Measurements from ENCODE around the gene MELTF. TPM values are rescaled to one million over a fixed set of nuclear protein-coding genes. Genes with fewer than 3 reads are reported as not detected.

MELTF gene
- total and polyA plus RNA-seq, 9 of the 15 experiments (the other 6 are each of a cell fraction or from before 2014, with no cell fraction given) = 0.35 to 10.5 (median 4.5) TPM

DNA sequence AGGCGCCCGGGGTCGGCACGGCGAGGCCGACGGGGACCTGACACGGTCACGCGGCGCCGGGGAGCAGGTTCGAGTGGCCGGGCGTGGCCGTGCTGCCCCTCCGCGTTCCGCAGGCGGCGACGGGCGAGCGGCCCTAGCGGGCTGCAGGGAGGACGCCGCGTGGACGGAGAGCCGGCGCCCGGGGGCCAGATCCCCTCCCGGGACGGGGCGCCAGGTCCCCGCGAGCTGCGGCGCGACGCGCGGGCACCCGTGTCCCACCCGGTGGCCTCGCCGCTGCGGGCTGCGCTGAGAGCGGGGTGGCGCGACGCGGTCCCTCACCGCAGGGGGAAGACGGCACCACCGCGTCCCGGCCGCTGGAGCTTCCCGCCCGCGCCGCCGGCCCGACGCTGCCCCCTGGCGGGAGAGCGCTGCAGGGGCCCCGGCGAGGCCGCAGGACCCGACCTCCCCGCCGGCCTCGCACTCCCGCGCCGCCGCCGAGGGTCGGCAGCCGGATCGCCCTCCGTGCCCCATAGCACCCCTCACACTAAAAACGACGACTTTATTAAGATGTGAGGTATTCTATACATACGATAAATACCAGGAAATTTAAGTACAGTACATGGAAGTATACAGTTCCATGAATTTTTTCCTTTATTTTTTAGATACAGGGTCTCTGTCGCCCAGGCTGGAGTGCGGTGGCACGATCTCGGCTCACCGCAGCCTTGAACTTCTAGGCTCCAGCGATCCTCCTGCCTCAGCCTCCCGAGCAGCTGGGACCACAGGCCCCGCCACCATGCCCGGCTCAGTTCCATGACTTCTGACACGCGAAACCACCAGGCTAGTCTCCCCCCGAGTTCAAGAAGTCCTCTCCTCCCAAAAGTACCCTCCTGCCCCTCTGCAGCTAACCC is 59.7 kb downstream of the MELTF start (continued):
- TF ChIP-seq, protein P1, sequence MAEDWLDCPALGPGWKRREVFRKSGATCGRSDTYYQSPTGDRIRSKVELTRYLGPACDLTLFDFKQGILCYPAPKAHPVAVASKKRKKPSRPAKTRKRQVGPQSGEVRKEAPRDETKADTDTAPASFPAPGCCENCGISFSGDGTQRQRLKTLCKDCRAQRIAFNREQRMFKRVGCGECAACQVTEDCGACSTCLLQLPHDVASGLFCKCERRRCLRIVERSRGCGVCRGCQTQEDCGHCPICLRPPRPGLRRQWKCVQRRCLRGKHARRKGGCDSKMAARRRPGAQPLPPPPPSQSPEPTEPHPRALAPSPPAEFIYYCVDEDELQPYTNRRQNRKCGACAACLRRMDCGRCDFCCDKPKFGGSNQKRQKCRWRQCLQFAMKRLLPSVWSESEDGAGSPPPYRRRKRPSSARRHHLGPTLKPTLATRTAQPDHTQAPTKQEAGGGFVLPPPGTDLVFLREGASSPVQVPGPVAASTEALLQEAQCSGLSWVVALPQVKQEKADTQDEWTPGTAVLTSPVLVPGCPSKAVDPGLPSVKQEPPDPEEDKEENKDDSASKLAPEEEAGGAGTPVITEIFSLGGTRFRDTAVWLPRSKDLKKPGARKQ (CRISPR knock-in tag; IDR thresholded peaks at IDR 0.05) = 0 out of 2 replicates have a peak, but pooled peaks have one; percentile 14
- TF ChIP-seq CREB3 (tag; conservative IDR thresholded peaks at IDR 0.05; ENCODE audit: low read depth) (no peak), ZNF79 (CRISPR knock-in tag; IDR thresholded peaks at IDR 0.05; ENCODE audit: low read depth) (no peak), SMARCA5 (IDR thresholded peaks at IDR 0.05) (no peak), MYBL2 (IDR thresholded peaks at IDR 0.05; ENCODE audit: low read depth) (no peak), MYBL2 (CRISPR knock-in tag; IDR thresholded peaks at IDR 0.05; ENCODE audit: borderline replicate concordance) (no peak), RBM39 (optimal IDR thresholded peaks at IDR 0.05; ENCODE audit: low read depth, low read length) (no peak), THRAP3 (IDR thresholded peaks at IDR 0.05; ENCODE audit: borderline replicate concordance) (no peak), CBFA2T2 (conservative IDR thresholded peaks at IDR 0.05) (no peak), ZNF696 (CRISPR knock-in tag; conservative IDR thresholded peaks at IDR 0.05) (no peak), NEUROD1 (IDR thresholded peaks at IDR 0.05; ENCODE audit: borderline replicate concordance, low read depth, low read length, partially characterized antibody) (no peak), YY1 (IDR thresholded peaks at IDR 0.05; ENCODE audit: borderline replicate concordance in 1 of 3, control insufficient read depth in 1 of 3, extremely low read depth in 1 of 3, insufficient read depth in 3 of 3, insufficient read length in 1 of 3, insufficient replicate concordance in 2 of 3, low read depth in 1 of 3, low read length in 2 of 3) (peak in 1 of 3 experiments; percentile 65), ILK (tag; IDR thresholded peaks at IDR 0.05; ENCODE audit: borderline replicate concordance, low read depth) (no peak)
- TF ChIP-seq, protein P2, sequence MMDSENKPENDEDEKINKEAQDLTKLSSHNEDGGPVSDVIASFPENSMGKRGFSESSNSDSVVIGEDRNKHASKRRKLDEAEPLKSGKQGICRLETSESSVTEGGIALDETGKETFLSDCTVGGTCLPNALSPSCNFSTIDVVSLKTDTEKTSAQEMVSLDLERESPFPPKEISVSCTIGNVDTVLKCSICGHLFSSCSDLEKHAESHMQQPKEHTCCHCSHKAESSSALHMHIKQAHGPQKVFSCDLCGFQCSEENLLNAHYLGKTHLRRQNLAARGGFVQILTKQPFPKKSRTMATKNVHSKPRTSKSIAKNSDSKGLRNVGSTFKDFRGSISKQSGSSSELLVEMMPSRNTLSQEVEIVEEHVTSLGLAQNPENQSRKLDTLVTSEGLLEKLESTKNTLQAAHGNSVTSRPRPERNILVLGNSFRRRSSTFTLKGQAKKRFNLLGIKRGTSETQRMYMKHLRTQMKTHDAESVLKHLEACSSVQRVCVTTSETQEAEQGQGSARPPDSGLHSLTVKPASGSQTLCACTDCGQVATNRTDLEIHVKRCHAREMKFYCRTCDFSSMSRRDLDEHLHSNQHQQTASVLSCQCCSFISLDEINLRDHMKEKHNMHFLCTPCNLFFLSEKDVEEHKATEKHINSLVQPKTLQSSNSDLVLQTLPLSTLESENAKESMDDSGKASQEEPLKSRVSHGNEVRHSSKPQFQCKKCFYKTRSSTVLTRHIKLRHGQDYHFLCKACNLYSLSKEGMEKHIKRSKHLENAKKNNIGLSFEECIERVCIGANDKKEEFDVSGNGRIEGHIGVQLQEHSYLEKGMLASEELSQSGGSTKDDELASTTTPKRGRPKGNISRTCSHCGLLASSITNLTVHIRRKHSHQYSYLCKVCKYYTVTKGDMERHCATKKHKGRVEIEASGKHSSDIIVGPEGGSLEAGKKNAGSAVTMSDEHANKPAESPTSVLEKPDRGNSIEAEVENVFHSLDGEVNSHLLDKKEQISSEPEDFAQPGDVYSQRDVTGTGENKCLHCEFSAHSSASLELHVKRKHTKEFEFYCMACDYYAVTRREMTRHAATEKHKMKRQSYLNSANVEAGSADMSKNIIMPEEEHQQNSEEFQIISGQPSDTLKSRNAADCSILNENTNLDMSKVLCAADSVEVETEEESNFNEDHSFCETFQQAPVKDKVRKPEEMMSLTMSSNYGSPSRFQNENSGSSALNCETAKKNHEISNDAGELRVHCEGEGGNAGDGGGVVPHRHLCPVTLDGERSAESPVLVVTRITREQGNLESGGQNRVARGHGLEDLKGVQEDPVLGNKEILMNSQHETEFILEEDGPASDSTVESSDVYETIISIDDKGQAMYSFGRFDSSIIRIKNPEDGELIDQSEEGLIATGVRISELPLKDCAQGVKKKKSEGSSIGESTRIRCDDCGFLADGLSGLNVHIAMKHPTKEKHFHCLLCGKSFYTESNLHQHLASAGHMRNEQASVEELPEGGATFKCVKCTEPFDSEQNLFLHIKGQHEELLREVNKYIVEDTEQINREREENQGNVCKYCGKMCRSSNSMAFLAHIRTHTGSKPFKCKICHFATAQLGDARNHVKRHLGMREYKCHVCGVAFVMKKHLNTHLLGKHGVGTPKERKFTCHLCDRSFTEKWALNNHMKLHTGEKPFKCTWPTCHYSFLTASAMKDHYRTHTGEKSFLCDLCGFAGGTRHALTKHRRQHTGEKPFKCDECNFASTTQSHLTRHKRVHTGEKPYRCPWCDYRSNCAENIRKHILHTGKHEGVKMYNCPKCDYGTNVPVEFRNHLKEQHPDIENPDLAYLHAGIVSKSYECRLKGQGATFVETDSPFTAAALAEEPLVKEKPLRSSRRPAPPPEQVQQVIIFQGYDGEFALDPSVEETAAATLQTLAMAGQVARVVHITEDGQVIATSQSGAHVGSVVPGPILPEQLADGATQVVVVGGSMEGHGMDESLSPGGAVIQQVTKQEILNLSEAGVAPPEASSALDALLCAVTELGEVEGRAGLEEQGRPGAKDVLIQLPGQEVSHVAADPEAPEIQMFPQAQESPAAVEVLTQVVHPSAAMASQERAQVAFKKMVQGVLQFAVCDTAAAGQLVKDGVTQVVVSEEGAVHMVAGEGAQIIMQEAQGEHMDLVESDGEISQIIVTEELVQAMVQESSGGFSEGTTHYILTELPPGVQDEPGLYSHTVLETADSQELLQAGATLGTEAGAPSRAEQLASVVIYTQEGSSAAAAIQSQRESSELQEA (IDR thresholded peaks at IDR 0.05; ENCODE audit: low read depth) = no peak

Measured in K562 (cell line).